GM21528 (cell line): ENCODE data around the gene TFF3.

Source experiments
- ATAC-seq: cut with Tn5 transposase; IDR thresholded peaks from one replicate; pipeline ENCODE4 v1.9.1; 2021; ENCODE audit warnings: mild to moderate bottlenecking, moderate library complexity; ENCODE audit not compliant: unreplicated experiment, low FRiP score

The TFF3 gene, protein sequence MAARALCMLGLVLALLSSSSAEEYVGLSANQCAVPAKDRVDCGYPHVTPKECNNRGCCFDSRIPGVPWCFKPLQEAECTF

DNA sequence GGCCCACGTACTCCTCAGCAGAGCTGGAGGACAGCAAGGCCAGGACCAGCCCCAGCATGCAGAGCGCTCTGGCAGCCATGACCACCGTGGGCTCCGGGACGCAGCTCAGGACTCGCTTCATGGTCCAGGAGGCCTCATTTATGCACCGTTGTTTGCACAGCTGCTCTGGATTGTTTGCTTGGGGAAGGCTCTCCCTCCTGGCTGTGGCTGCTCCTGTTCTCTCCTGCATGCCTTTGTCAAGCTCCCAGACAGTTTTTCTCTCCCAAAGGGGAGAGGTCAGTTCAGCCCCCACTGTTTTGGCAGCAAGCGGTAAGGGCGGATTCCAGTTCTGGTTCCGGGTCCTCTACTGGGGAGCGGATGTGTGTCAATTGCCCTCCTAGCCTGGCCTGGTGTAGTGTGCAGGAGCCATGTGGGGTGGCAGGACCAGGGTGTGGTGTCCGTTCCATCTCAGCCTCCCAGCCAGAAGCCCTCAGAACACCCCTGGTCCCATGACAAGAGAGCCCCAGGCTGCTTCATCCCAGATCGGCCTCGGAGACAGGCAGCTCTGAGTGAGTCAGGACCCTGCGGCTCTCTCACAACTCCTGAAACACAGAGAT lies at the start of gene TFF3:
Gene TFF3, minus strand, starts transcription at position 114 of the 596 bp plus-strand sequence. Its CDS starts 35 bp downstream, at position 79.
- no peak for ATAC-seq

DNA sequence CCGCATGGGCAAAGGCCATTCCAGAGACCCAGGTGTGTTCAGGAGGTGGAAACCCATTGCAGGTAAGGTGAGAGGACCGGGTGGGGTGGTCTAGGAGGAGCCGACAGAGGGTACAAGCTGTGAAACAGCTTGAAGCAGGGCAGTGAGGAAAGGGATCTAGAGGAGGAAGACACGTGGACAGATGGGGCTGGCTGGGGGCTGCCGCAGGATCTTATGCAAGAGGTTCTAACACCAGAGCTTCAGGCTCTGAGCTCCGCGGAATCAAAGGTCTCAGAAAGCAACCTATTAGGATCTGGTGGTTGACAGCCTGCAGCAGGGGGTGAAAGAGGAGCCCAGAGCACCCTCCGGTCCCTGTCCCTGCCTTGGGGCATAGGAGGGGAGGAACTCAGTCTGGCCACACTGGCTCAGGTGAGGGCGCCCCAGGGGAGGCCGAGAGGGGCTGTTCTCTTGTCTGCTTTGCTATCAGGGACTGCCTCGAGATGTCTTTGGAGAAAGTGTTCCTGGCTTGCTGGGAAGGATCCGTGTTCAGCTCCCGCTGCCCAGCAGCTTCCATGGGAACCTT lies 49.2 kb upstream of the TFF3 start:
- no peak for ATAC-seq

DNA sequence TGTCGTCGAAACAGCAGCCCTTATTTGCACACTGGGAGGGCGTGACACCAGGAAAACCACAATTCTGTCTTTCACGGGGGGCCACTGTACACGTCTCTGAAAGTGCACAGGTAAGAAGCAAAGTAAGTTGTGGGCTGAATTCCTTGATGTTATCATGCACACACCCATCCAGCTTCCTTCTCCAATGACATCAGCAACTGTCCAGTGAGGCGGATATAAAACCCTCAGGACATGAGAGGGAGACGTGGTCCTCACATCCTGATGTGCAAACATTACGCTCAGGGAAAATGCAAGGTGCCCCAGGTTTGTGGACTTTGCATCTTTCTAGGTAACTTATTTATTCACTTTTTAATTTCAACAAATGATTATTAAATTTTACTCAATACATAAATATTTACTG lies 48.1 kb upstream of the TFF3 start:
- no peak for ATAC-seq

DNA sequence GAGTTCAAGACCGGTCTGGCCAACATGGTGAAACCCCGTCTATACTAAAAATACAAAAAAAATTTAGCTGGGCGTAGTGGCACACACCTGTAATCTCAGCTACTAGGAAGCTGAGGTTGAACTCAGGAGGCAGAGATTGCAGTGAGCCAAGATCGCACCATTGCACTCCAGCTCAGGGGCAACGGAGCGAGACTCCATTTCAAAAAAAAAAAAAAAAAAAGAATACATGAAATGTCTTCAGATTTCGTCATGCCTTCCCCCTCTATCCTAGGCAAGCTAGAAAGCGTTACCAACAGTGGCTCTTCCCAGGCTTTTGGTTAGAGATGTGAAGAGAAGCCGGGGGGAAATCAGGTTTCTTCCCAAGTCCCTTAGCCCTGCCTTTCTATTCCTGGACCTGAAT lies 47.5 kb upstream of the TFF3 start:
- ATAC-seq = no peak

DNA sequence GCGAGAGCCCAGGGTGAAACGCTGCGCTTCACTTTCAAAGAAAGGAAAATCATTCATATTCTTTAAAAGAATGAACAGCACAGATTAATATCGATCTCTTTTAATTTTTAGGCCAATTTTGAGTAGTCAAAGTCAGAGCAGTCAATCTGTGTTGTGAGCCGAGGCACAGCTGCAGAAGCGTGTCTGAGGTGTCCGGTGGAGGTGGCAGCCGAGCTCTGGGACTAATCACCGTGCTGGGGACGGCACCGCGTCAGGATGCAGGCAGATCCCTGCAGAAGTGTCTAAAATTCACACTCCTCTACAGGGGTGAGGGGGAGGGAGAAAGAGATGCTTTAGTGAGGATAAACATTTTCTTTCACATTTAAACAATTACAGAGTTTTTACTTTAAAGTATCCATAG lies 47.0 kb upstream of the TFF3 start:
- ATAC-seq = no peak

DNA sequence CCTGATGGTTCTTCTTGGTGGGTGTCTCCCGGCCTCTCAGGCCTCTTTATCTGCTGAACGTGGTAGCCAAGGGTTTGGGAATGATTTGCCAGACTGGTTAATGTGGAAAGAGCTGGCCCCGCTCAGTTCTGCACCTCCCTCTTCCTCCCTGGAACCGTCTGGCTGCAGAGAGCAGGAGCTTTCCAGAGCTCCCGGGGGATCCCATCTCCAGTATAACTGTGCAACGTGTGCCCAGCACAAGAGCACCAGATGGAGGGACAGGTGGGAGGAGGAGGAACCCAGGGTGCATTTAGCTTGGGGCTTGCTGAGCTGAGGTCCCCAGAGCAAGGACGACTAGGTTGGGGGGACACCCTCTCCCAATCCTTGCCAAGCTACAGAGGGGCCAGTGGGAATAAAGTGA lies 46.1 kb upstream of the TFF3 start:
- no peak for ATAC-seq

DNA sequence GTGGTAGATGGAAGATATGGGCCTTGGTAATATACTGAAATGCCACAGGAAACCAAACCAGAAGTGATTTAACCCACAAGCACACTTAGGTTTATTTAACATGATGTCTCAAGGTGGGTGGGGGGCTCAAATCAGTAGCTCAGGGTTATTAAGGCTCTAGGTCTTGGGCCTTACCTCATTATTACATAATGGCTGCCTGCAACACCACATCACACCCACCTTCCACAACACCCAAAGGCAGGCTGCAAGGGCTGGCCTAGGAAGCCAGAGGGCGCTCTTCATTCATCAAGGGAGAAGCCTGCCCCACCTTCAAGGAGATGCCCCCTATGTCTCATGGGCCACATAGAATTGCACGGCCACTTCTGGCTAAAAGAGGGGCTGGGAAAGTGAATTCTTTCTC lies 45.1 kb upstream of the TFF3 start:
- no peak for ATAC-seq

DNA sequence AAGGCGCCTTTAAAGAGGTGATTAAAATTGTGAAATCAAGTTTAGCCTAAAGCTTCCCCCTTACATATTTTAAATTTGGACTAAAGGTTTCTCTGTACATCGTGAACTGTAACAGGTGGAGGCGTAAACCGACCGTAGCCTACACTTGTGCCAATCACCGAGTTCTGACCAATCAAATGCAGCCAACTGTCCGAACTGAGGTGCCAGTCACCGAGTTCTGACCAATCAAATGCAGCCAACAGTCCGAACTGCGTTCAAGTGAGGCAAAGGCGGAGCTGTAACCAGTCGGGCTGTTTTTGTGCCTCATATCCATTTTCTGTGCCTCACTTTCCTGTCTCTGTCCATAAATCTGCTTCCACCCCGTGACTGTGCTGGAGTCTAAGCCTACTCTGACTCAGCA lies 43.7 kb upstream of the TFF3 start:
- no peak for ATAC-seq

DNA sequence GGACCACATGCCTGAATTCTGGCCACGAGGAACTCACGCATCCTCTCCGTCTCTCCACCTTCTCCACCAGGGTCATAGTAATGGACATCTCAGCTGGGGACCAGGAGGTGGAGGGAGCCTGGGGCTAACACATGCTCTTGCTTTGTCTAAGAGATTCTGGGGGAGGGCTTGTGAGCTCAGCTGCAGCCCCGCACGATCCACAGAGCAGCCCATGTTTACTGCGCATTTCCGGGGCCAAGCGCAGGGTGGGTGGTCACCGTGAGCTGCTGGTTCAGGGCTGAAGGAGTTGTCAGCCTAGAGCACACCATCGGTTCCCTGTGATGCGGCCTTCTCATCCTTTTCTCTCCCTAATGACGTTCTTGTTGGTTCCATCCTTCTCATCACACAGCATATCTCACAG lies 43.1 kb upstream of the TFF3 start:
- ATAC-seq = no peak

DNA sequence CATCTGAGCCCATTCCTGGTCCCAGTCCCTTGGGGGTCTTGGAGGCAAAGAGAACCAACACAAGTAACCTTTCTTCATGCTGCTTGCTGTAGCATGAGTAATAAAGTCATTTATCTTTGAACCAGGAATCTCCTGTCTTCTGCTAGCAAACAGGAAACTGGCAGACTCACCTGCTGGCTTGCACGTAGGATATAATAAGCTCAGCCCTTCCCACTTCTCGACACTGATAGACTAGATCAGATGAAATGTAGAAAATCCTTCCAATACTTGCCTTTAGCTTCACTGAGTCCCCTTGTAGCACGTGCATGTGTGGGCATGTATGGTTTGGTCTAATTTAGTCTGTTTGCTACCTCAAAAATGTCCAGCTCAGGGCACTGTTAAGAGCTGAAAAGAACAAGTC lies 42.1 kb upstream of the TFF3 start:
- ATAC-seq = no peak

DNA sequence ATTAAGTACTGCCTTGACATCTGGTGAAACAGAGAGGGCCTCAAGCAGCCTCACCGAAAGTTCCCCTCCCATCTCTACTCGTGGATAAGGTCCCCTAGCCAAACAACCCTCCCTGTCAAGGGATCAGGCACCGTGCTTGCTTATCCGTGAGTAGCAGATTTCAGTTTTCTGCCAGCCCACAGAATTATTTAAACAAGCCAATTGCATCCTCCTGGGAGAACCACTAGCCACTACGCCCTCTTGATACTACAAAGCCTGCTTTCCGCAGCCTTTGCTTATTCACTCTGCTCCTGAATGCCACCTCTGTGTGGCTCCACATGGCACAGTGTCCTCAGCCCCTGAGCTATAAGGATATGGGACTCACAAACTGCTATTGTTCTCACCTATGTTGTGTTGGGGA lies 41.4 kb upstream of the TFF3 start:
- ATAC-seq = no peak

DNA sequence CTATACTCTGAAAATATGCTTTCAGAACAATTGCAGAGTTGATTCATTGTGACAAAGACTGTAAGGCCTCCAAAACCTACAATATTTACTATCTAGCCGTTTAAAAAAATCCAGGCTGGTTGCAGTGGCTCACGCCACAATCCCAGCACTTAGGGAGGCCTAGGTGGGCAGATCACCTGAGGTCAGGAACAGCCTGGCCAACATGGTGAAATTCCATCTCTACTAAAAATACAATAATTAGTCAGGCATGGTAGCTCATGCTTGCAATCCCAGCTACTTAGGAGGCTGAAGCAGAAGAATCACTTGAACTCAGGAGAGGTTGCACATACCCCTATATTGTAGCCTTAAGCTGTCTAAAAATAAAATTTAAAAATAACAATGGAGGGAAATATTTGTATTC lies 40.8 kb upstream of the TFF3 start:
- ATAC-seq = no peak

DNA sequence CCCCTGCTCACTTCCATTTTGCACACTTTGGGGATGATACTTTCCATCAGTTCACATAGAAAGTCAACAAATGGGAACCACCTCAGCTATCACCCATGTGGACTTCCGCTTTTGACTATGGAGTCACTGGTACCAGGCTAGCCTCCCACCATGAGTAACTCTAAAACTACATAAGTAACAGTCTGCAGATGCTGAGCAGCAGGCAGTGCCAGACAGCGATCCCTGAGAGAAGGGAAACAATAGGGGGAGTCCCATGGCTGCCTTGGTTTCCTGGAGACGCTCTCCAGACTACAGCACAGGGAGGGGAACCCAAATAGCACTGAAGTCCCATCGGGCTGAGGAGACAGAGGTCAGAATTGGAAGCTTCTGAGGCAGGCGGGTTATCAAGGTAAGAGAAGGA lies 38.4 kb upstream of the TFF3 start:
- ATAC-seq = no peak

DNA sequence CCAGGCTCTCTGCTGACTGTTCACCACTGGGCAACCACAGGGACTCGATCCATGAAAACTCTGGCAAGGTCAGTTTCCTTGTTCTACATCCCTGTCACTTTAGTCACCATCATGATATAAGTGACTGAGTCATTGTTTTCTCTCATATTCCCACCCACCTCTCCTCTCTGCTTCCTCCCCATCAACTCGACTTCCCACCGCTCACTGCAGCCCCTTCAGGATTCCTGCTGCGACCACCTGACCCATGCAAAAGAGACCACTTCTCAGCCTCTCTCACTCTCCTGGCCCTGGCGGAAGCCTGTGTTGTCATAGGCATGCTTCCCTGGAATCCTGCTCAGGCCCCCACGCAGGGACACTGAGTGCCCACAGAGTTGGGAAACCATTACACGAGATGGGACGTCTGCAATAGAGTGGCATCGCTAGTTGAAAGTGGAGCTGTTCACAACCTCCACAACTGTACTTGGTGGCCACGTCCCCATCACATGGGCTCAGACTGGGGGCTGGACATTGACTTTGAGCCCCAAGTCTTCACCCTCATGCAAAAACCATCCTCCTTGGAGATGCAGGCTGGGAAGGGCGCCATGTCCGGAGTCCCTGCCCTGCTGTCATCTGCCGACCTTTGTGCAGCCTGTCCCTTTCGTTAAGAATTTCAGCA lies 37.4 kb upstream of the TFF3 start:
- no peak for ATAC-seq

DNA sequence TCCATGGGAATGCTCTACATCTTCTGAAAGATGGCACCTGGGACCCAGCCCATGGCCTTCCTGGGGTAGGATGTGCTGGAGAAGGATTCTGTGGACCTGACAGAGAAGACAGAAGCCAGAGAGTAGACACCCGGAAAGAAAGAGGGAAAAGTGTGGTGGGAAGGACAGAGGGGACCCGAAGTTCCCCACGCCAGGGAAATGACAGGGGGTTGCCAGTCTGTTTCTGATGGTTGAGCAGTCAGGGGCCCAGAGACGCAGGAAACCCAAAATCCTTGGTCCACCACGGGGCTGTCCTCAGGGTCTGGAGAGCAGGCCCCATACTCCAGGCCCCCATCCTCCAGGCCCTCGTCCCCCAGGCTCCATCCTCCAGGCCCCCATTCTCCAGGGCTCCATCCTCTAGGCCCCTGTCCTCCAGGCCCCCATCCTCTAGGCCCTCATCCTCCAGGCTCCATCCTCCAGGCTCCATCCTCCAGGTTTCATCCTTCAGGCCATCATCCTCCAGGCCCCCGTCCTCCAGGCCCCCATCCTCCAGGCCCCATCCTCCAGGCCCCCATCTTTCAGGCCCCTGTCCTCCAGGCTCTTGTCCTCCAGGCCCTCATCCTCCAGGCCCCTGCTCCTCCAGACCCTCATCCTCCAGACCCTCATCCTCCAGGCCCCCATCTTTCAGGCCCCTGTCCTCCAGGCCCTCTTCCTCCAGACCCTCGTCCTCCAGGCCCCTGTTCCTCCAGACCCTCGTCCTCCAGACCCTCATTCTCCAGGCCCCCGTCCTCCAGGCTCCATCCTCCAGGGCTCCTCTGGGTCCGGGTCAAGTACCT lies 36.6 kb upstream of the TFF3 start:
- no peak for ATAC-seq

DNA sequence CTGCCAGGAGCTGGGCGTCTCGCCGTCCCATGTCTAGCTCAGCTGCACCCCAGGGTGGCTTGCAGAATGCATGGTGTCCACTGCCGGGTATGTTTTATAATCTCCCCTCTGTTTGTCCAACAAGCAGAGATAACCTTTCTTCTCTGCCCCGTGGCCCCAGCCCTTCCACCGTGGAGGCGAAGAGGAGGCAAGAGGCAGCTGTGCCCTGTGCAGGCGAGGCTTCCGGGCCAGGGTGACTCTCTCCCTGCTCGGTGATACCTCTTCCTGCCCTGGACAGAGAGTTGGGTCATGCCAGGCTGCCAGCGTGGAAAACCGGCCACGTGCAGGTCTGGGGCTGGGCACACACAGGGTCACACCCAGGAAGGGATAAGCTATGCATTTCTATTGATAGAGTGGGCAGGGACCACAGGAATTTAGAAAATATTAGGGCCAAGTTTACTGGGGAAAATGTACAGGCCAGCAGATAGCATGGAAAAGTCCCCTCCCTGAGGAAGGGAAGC lies 35.8 kb upstream of the TFF3 start, which contains the start of gene TFF2:
Gene TFF2, minus strand, starts transcription at position 68 of the 500 bp plus-strand sequence. Its CDS starts 37 bp downstream, at position 31.
- no peak for ATAC-seq

DNA sequence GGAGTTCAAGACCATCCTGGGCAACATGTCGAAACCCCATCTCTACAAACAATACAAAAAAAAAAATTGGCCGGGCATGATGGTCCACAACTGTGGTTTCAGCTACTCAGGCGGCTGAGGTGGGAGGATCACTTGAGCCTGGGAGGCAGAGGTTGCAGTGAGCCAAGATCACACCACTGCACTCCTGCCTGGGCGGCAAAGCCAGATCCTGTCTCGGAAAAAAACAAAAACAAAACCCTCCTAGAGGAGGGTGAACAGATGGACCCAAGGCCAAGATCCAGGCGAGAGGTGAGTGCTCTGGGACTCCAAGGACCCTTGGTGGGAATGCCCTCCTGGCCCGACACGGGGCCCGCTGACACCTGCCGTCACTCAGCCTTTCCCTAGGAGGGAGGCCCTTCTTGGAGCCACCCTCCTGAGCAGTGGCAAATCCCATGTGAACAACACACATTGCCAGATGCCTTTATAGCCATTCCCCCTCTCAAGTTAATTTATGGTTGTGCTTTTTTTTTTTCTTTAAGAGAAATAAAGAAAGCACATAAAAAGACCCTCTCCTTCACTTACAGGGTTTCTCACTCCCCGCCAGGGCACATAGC lies 35.2 kb upstream of the TFF3 start:
- no peak for ATAC-seq

DNA sequence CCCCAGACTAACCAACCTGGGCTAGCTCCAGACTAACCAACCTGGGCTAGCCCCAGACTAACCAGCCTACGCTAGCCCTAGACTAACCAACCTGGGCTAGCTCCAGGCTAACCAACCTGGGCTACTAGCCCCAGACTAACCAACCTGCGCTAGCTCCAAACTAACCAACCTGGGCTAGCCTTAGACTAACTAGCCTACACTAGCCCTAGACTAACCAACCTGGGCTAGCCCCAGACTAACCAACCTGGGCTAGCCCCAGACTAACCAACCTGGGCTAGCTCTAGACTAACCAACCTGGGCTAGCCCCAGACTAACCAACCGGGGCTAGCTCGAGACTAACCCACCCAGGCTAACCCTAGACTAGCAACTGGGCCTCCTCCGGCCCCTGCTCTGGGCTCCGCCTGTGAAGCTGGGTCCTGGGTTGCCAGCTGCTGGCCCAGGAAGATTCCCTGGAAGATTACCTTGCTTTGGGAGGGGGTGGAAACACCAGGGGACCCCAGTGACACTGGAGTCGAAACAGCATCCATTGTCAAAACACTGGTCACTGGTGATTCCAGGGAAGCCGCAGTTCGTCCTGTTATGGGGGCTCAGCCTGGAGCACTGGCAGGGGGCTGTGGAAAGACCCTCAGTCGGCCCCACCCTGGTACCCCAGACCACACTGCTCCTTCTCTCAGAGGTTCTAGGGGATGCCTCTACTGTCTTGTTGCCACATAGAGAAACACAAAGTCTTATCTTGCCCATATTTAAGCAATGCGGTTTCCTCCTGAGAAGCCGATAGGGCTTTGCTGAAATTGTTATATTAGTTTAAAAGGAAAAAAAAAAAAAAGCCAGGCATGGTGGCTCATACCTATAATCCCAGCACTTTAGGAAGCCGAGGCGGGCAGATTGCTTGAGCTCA lies 34.5 kb upstream of the TFF3 start:
- no peak for ATAC-seq

DNA sequence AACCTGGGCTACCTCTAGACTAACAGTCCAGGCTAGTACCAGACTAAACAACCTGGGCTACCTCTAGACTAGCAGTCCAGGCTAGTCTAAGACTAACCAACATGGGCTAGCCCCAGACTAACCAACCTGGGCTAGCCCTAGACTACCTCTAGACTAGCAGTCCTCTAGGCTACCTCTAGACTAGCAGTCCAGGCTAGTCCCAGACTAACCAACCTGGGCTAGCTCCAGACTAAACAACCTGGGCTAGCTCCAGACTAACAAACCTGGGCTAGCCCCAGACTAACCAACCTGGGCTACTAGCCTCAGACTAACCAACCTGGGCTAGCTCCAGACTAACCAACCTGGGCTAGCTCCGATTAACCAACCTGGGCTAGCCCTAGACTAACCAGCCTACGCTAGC lies 33.6 kb upstream of the TFF3 start:
- no peak for ATAC-seq
